Activated gamma-delta T cell treated with Interleukin-2 at 50 U/mL for 16 hours (primary cell): ENCODE measurements around the gene MPL.

ENCODE experiments used
- DNase-seq: peaks from one replicate; pipeline ENCODE4 v3.0.0-alpha.2; 2020

The MPL gene

DNA sequence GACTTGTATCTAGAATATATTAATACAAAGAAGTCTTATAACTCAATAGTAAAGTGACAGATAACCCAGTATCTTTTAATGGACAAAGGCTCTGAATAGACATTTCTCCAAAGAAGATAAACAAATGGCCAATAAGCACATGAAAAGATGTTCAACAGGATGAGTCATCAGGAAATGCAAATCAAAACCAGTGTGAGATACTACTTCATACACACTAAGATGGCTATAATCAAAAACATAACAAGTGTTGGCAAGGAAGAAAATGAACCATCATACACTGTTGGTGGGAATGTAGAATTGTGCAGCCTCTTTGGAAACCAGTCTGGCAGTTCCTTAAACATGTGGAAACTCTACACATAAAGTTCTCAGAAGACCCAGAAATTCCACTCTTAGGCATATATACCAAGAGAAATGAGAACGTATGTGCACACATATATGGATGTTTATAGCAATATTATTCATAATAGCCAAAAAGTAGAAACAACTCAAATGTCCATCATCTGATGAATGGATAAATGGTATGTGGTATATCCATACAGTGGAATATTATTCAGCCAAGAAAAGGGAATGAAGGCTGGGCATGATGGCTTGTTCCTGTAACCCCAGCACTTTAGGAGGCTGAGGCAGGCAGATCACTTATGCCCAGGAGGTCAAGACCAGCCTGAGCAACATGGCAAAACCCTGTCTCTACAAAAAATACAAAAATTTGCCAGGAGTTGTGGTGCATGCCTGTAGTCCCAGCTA is 9.9 kb upstream of the MPL start:
- no peak for DNase-seq

- no peak for DNase-seq
Observed at GRCh38 chr1:43329995-43330751, 7.4 kb upstream of the MPL start.

DNA sequence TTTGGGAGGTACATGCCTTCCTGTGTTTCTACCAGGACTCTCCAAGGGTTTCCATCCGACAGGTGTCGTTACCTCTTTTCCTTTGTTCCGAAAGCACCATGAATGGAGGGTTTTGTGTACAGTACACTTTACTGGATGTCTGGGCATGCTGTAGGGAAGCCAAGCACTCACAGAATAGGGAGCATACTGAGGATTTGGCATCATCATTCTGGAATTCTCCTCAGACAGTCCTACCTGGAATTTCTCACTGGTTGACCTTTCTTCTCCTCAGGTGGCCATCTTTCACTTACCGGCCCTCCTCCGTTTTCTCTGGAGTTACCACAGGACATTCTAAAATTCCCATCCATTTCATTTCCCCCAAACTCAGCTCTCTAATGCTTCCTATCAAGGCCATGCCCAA is 5.9 kb upstream of the MPL start:
- no peak for DNase-seq

GRCh38 chr1:43334453-43335205 is 3.0 kb upstream of the MPL start:
- DNase-seq, result no peak

DNA sequence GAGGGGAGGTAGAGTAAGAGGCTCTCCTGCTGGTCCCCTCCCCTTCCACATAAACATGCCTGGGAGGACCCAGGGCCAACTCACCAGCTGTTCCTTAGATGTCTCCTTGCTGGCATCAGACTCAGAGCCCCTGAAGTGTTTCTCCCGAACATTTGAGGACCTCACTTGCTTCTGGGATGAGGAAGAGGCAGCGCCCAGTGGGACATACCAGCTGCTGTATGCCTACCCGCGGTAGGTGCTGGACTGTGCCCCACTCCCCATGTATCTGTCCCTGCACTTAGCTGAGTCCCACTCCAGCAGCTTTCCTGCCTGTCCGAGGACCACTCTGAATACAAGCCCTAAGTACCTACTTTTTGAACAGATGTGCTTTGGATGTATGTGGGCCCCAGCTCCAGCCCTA is 383 bp downstream of the MPL start:
- no peak for DNase-seq

GRCh38 chr1:43339584-43340232 is 2.1 kb downstream of the MPL start:
- DNase-seq, result no peak

GRCh38 chr1:43340559-43340958 is 2.9 kb downstream of the MPL start:
- no peak for DNase-seq

DNA sequence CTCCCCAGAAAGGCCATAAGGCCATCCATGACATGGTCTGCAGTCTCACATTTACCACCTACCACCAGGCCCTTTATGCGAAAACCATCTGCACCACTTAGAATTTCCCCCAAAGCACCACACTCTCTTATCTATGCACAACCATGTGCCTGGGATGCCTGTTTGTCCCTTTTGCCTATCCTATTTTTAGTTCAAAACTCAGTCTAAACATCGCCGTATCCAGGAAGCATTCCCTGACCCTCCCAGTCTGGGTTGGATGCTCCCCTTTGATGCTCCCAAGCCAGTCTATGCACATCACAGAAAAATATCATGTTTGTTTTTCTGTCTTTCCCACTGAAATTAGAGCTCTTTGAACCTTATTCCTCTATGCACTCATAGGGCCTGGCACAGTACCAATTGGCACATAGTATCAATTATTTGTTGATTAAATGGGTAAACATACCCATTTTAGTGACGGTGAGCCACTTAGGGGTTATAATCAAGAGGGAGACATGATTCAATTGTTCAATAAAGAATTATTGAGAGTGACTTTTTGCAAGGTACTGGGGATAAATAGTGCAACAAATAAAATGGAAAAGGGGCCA is 6.7 kb downstream of the MPL start:
- no peak for DNase-seq

GRCh38 chr1:43345120-43345519 is 7.5 kb downstream of the MPL start:
- DNase-seq, result no peak

GRCh38 chr1:43346636-43347035 is 9.0 kb downstream of the MPL start:
- DNase-seq, result no peak

DNA sequence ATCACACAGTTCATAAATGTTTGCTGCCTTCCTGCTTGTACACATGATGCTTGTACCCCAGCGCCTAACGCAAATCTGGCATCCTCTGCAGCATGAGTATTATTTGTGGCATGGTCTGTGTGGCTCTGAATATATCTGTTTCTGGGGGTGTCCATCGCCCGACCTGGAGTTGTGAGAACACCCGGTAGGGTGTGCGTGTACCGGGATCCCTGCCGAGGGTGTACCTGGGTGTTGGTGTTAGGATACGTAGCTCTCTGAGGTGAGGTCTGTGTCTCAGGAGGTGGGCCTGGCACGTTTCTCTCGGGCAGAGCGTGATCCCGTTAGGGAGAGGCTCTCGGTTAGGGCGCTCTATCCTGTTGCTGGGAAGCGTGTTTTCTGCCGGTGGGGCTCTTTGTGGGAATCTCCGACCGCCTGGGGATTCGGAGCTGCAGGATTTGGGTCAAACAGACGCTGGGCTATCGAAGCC is 10.8 kb downstream of the MPL start:
- no peak for DNase-seq

DNA sequence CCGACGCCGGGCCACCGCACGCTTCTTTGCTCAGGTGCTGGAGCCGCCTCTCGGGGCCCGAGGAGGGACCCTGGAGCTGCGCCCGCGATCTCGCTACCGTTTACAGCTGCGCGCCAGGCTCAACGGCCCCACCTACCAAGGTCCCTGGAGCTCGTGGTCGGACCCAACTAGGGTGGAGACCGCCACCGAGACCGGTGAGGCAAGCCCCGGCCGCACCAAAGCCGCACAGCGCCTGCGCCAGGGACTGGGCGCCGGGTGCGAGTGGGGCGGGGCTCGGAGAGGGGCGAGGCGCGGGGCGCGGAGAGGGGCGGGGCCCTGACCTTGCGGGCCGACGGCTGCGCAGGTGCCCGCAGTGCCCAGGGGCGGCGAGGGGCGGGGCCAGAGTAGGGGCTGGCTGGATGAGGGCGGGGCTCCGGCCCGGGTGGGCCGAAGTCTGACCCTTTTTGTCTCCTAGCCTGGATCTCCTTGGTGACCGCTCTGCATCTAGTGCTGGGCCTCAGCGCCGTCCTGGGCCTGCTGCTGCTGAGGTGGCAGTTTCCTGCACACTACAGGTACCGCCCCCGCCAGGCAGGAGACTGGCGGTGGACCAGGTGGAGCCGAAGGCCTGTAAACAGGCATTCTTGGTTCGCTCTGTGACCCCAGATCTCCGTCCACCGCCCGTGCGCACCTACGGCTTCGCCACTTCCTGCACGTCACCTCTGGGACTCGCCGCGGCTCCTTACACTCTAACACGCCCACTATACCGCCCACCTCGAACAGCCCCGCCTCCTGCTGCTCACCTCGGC is 11.4 kb downstream of the MPL start:
- peak; percentile 53 for DNase-seq

- no peak for DNase-seq
Observed at GRCh38 chr1:43349594-43350306, 12.1 kb downstream of the MPL start.

DNA sequence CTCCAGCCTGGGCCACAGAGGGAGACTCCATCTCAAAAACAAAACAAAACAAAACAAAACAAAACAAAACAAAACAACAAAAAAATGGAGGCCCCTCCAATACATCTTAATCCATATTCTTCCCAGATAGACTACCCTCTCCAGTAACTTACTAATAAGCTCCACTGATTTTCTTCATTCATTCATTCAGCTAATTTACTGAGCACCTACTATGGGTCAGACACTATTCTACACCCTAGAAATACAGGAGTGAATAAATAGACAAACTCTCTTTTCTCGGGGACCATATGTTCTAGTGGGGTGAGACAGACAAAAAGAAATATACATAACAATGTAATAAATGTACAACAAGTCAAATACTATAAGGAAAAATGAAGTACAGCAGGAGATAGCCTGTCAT is 13.4 kb downstream of the MPL start:
- DNase-seq, result no peak

DNA sequence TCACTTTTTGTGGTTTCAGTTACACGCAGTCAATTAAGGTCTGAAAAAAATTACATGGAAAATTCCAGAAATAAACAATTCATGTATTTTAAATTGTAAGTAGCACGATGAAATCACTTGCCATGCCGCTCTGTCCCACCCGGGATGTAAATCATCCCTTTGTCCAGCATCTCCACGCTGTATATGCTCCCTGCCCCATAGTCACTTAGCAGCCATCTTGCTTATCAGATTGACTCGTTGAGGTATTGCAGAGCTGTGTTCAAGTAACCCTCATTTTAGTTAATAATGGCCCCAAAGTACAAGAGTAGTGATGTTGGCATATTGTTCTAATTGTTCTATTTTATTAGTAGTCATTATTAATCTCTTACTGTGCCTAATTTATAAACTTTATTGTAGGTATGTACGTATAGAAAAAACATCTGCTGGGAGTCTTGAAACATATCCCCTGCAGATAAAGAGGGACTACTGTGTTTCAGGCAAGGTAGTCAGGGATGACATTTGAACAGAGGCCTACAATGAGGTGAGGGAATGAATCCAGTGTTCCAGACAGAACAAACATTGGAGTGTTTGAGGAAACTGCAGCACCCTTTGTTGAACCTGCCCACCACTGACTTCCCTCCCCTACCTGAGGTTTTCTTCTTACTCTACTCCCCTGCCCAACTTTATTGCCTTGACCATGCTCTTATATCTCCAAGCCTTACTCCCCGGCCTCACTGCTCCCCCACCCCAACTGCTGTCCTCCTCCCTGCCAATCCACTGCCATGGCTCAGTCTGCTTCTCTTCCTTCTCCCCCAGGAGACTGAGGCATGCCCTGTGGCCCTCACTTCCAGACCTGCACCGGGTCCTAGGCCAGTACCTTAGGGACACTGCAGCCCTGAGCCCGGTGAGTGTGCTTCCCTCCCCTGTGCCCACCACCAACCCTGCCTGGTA is 14.1 kb downstream of the MPL start:
- no peak for DNase-seq

DNA sequence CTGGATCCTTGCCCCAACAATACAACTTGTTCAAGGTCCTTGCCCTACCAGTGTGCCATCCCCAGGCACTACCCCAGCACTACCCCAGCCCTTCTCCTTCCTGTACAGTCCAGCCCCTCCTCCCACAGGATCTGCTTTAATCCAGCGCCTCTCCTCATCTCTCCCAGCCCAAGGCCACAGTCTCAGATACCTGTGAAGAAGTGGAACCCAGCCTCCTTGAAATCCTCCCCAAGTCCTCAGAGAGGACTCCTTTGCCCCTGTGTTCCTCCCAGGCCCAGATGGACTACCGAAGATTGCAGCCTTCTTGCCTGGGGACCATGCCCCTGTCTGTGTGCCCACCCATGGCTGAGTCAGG is 14.7 kb downstream of the MPL start:
- DNase-seq, result no peak

- DNase-seq, result no peak
Observed at GRCh38 chr1:43352881-43353280, 15.3 kb downstream of the MPL start.

DNA sequence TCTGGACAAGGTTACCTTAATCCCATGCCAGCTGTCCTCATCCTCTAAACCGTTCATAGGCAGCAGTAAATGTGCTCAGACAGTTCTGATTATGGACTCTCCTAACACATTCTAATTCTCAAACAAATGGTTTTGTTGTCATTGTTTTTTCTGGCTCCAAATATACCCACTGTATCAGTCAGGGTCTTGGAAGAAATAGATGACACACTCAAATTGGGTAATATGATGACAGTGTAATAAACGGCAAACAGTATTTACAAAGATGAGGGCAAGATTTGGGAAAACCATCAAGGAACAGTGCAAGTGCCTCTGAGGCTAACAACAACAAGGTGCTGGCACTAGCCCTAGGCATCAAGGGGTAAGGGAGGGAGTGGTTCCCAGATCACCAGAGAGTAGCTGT is 16.9 kb downstream of the MPL start:
- DNase-seq, result no peak

DNA sequence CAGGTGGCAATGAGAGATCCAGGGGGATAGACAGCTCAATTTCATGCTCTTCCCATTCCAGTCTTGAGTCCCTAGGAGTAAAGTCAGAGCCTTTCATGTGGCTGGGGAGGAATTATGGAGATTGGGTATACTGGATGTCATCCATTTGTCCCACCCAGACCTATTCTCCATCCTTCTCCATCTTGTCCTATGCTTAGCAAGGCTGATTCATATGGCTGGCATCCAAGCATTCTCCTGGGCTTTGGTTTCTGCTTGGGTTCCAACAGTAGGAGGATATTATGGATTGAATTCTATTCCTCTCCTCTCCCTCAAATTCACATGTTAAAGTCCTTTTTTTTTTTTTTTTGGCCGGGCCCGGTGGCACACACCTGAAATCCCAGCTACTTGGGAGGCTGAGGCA is 17.3 kb downstream of the MPL start:
- no peak for DNase-seq

GRCh38 chr1:43357251-43357650 is 19.6 kb downstream of the MPL start:
- DNase-seq, result no peak
